Measurements from ENCODE around the gene STING1.

DNA sequence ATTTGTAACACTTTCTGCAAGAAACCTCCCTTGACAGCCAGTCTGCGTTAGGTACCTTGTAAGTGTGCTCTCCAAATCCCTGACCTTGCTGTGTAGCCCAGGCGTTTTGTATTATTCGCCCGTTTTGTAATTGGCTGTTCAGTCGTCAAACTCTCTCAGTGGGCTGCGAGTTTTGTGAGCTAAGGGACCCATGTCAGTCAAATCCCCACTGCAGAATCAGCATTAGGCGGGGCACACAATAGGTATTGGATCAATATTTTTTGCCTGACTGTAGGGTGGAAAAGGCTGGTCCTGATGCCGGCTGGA is 43.9 kb downstream of the STING1 start:
- TF ChIP-seq, protein P1, sequence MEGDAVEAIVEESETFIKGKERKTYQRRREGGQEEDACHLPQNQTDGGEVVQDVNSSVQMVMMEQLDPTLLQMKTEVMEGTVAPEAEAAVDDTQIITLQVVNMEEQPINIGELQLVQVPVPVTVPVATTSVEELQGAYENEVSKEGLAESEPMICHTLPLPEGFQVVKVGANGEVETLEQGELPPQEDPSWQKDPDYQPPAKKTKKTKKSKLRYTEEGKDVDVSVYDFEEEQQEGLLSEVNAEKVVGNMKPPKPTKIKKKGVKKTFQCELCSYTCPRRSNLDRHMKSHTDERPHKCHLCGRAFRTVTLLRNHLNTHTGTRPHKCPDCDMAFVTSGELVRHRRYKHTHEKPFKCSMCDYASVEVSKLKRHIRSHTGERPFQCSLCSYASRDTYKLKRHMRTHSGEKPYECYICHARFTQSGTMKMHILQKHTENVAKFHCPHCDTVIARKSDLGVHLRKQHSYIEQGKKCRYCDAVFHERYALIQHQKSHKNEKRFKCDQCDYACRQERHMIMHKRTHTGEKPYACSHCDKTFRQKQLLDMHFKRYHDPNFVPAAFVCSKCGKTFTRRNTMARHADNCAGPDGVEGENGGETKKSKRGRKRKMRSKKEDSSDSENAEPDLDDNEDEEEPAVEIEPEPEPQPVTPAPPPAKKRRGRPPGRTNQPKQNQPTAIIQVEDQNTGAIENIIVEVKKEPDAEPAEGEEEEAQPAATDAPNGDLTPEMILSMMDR (IDR thresholded peaks at IDR 0.05; ENCODE audit: poor library complexity): no peak
- TF ChIP-seq EZH2 (IDR thresholded peaks at IDR 0.05; ENCODE audit: borderline replicate concordance) (no peak), EZH2phosphoT487 (IDR thresholded peaks at IDR 0.05; ENCODE audit: low read depth, severe bottlenecking, unreplicated experiment) (no peak)

All from hepatocyte (in vitro differentiated cells).